Coronary artery (tissue), 2 donors: Measurements from ENCODE around the gene GNA14.

ENCODE experiments used
- DNase-seq: peaks from one replicate; pipeline ENCODE4 v3.0.0-alpha.2; 2017; ENCODE audit warnings: low spot score
- H3K27ac ChIP-seq, 2 donors: fragments of 200-600 bp; sonication (generic); one replicate each; pipeline ENCODE4 v1.5.1; 2016 to 2019
- H3K4me3 ChIP-seq: fragments of 200-600 bp; sonication (generic); 2 replicates; pipeline ENCODE4 v1.5.1; 2016; ENCODE audit warnings: mild to moderate bottlenecking, moderate library complexity
- TF ChIP-seq, protein P1 (sequence below): fragments of 200-600 bp; sonication (generic); IDR thresholded peaks from one replicate; pipeline ENCODE4 v1.5.1; 2019; ENCODE audit warnings: antibody characterized with exemption

Gene GNA14

GRCh38 chr9:77604316-77604715 is 43.8 kb downstream of the GNA14 start:
- H3K4me3 ChIP-seq: no peak overlapping the region
- TF ChIP-seq, protein P1, sequence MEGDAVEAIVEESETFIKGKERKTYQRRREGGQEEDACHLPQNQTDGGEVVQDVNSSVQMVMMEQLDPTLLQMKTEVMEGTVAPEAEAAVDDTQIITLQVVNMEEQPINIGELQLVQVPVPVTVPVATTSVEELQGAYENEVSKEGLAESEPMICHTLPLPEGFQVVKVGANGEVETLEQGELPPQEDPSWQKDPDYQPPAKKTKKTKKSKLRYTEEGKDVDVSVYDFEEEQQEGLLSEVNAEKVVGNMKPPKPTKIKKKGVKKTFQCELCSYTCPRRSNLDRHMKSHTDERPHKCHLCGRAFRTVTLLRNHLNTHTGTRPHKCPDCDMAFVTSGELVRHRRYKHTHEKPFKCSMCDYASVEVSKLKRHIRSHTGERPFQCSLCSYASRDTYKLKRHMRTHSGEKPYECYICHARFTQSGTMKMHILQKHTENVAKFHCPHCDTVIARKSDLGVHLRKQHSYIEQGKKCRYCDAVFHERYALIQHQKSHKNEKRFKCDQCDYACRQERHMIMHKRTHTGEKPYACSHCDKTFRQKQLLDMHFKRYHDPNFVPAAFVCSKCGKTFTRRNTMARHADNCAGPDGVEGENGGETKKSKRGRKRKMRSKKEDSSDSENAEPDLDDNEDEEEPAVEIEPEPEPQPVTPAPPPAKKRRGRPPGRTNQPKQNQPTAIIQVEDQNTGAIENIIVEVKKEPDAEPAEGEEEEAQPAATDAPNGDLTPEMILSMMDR: no peak
- no peak overlapping the region for H3K27ac ChIP-seq
- no peak for DNase-seq

DNA sequence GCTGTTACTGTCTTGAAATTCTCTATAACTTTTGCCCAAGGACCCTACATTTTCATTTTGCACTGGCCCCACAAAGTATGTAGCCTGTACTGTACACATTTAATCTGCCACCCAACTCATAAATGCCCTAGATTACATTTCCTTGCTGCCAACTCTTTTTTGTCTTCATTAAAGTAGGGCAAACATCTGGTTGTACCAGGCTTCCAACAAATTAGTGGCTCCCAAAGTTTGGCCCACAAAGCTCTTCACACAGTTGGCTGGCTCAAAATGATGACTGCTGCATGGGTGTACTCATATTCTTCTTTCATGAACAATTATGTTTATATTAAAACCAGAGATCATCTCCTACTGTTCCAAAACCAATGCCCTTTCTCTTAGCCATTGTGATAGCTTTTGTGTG is 45.3 kb downstream of the GNA14 start:
- TF ChIP-seq, protein P1: no peak
- H3K4me3 ChIP-seq: no peak overlapping the region
- DNase-seq: no peak
- no peak overlapping the region for H3K27ac ChIP-seq

DNA sequence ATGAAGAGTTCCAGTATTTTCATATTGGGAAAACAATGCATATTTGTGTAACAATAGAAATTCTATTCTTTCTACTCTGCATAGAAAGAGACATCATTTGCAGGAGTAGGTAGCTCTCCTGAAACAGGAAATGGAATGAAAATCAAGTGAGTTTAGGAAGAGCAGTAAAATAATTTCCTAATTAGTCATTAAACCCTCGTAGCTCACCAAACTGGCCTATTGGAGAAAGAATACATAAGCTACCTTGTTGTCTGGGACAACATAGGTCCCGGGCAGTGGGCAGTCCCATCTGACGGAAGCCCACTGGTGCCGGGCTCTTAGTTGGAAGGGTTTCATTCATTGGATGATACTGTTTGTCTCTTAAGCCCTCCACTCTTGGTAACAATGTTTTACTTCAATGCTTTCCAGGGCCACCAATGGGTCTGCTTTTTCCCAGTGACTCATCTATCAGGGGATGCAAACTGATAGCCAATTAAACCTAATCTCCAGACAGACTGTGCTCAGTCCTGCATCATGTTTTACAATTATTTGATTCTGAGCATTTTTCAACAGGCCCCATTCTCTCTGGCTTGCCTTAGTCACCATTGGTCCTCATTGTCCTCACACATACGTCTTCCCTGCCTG is 46.5 kb downstream of the GNA14 start:
- Histone ChIP-seq H3K27ac (no peak overlapping the region), H3K4me3 (no peak overlapping the region)
- no peak for DNase-seq
- TF ChIP-seq, protein P1: no peak

- H3K4me3 ChIP-seq: no peak overlapping the region
- H3K27ac ChIP-seq: no peak overlapping the region
- TF ChIP-seq, protein P1: no peak
Observed at GRCh38 chr9:77600810-77601209, 47.3 kb downstream of the GNA14 start.

GRCh38 chr9:77599492-77599891 is 48.6 kb downstream of the GNA14 start:
- TF ChIP-seq, protein P1: no peak
- no peak for DNase-seq
- Histone ChIP-seq H3K27ac (peak overlapping the region in 1 of 2 donors; percentile 55), H3K4me3 (no peak overlapping the region)

More at GRCh38 chr9:77600810-77601209, 47.3 kb downstream of the GNA14 start:
- DNase-seq: no peak

GRCh38 chr9:77598991-77599390 is 49.1 kb downstream of the GNA14 start:
- TF ChIP-seq, protein P1: no peak
- H3K27ac ChIP-seq: peak overlapping the region in 1 of 2 donors; percentile 55
- no peak for DNase-seq
- no peak overlapping the region for H3K4me3 ChIP-seq

- Histone ChIP-seq H3K4me3 (no peak overlapping the region), H3K27ac (peak overlapping the region in 1 of 2 donors; percentile 55)
- DNase-seq: no peak
- TF ChIP-seq, protein P1: no peak
Observed at GRCh38 chr9:77598524-77598923, 49.6 kb downstream of the GNA14 start.
